Esophagus muscularis mucosa (tissue), 4 donors: ENCODE measurements around the gene PPP1R14C. TPM values are rescaled to one million over a fixed set of nuclear protein-coding genes. Genes with fewer than 3 reads are reported as not detected.
"Not testable (repeated sequence)": the region's sequence is repeated elsewhere in the genome, so short reads cannot be mapped to it uniquely, and the experiment has no call there.

ENCODE experiments used
- DNase-seq: peaks from one replicate; pipeline ENCODE4 v3.0.0-alpha.2; 2017; ENCODE audit errors: extremely low spot score
- H3K27ac ChIP-seq, 4 donors: fragments of 200-600 bp; sonication (generic); replicated peaks in 1 of 4; 1 replicate in 3 of 4; 2 replicates in 1 of 4; pipeline ENCODE4 v1.5.1; 2016 to 2019; ENCODE audit warnings: mild to moderate bottlenecking in 1 of 4
- H3K27me3 ChIP-seq, 4 donors: fragments of 200-600 bp; sonication (generic); one replicate each; pipeline versions ENCODE4 v1.5.1 to v1.6.0; 2016 to 2019
- H3K36me3 ChIP-seq, 4 donors: fragments of 200-600 bp; sonication (generic); one replicate each; pipeline ENCODE4 v1.5.1; 2016 to 2019
- H3K4me1 ChIP-seq, 4 donors: fragments of 200-600 bp; sonication (generic); one replicate each; pipeline ENCODE4 v1.5.1; 2016 to 2019
- H3K4me3 ChIP-seq, 4 donors: fragments of 200-600 bp; sonication (generic); 1 replicate in 2 of 4; 2 replicates in 2 of 4; pipeline ENCODE4 v1.5.1; 2016 to 2019; ENCODE audit warnings: mild to moderate bottlenecking in 4 of 4, moderate library complexity in 1 of 4
- H3K9me3 ChIP-seq, 4 donors: fragments of 200-600 bp; sonication (generic); 1 replicate in 3 of 4; 2 replicates in 1 of 4; pipeline ENCODE4 v1.5.1; 2016 to 2019
- CTCF ChIP-seq, 3 experiments: fragments of 200-600 bp in 2 of 3; fragments of 450-650 bp in 1 of 3; sonication (generic) in 2 of 3; IDR thresholded peaks; one replicate each; pipeline ENCODE4 v1.5.1; 2017 to 2019; ENCODE audit warnings: antibody characterized with exemption in 3 of 3, mild to moderate bottlenecking in 2 of 3, moderate library complexity in 1 of 3
- EP300 ChIP-seq: sonication (generic); formaldehyde crosslinking; IDR thresholded peaks from one replicate; pipeline ENCODE4 v1.6.1; 2017; ENCODE audit warnings: antibody characterized with exemption
- POLR2A ChIP-seq: fragments of 450-650 bp; IDR thresholded peaks from one replicate; pipeline ENCODE4 v1.6.1; 2017; ENCODE audit warnings: antibody characterized with exemption, moderate library complexity, mild to moderate bottlenecking, low read depth
- POLR2AphosphoS5 ChIP-seq, 2 donors: sonication (generic); formaldehyde crosslinking; IDR thresholded peaks; one replicate each; pipeline ENCODE4 v1.6.1; 2017; ENCODE audit warnings: antibody characterized with exemption in 2 of 2
- WGBS: methylation state at CpG from one replicate; pipeline ENCODE4 v1.1.5; 2018; 5-methylcytosine and 5-hydroxymethylcytosine counted together
- intact Hi-C: fragments of 100-400 bp; cut with DNase I; formaldehyde crosslinking; loops from one replicate; pipeline ENCODE4 v1.15.1; 2023
- total RNA-seq, 4 donors: library from RNA; depleted of rRNA; stranded (reverse); fragments of >200 nt; gene quantifications; one replicate each; pipeline versions ENCODE4 v1.1.0 to v1.2.1, GENCODE V29; 2016

Gene PPP1R14C
- total RNA-seq, 4 donors from 2014 or later: 0.26 to 0.40 TPM; not detected in 2

GRCh38 chr6:150177259-150177951, 34.6 kb downstream of the PPP1R14C start:
- DNase-seq: no peak
- 90% methylated on average over 9 of the region's 11 CpGs for WGBS
- H3K4me1 ChIP-seq: peaks cover 0 to 5% (median 0%) of the 10 kb centered on the region in 4 donors
- intact Hi-C loops: no loop called here
- H3K27ac ChIP-seq: no peak overlapping the region
- H3K4me3 ChIP-seq: no peak overlapping the region
- no peaks in the 10 kb centered on the region for H3K27me3 ChIP-seq
- H3K36me3 ChIP-seq: no peaks in the 10 kb centered on the region
- H3K9me3 ChIP-seq: no peaks in the 10 kb centered on the region
- no peak for TF ChIP-seq POLR2AphosphoS5 (IDR thresholded peaks at IDR 0.05)
- TF ChIP-seq EP300: no peak
- TF ChIP-seq POLR2A: no peak
- no peak for TF ChIP-seq CTCF (IDR thresholded peaks at IDR 0.05)

- WGBS: 67% methylated on average over 11 of the region's 12 CpGs
- Histone ChIP-seq H3K9me3 (no peaks in the 10 kb centered on the region), H3K36me3 (no peaks in the 10 kb centered on the region), H3K4me1 (peaks cover 0 to 5% (median 0%) of the 10 kb centered on the region in 4 donors), H3K27me3 (no peaks in the 10 kb centered on the region), H3K4me3 (no peak overlapping the region), H3K27ac (no peak overlapping the region)
- intact Hi-C loops: no loop called here
- DNase-seq: no peak
- no peak for TF ChIP-seq CTCF (IDR thresholded peaks at IDR 0.05)
- TF ChIP-seq EP300: no peak
- TF ChIP-seq POLR2A: no peak
- no peak for TF ChIP-seq POLR2AphosphoS5 (IDR thresholded peaks at IDR 0.05)
Observed at GRCh38 chr6:150177952-150178520, 35.2 kb downstream of the PPP1R14C start.

- no peak for DNase-seq
- Histone ChIP-seq H3K36me3 (no peaks in the 10 kb centered on the region), H3K9me3 (no peaks in the 10 kb centered on the region), H3K27ac (no peak overlapping the region), H3K4me1 (peaks cover 0 to 2% (median 0%) of the 10 kb centered on the region in 4 donors), H3K4me3 (no peak overlapping the region), H3K27me3 (no peaks in the 10 kb centered on the region)
- intact Hi-C loops: no loop called here
- WGBS: 95% methylated on average over 3 of the region's 3 CpGs
- TF ChIP-seq EP300 (no peak), POLR2A (no peak), POLR2AphosphoS5 (IDR thresholded peaks at IDR 0.05) (no peak), CTCF (IDR thresholded peaks at IDR 0.05) (no peak)
Observed at GRCh38 chr6:150179030-150179429, 36.2 kb downstream of the PPP1R14C start.

GRCh38 chr6:150179907-150180424, 37.1 kb downstream of the PPP1R14C start:
- intact Hi-C loops, H3K4me3 ChIP-seq, H3K27ac ChIP-seq, H3K9me3 ChIP-seq, H3K4me1 ChIP-seq, H3K36me3 ChIP-seq, H3K27me3 ChIP-seq, DNase-seq: not testable (repeated sequence)
- 91% methylated on average over 7 of the region's 7 CpGs for WGBS

- intact Hi-C loops: no loop called here
- Histone ChIP-seq H3K4me1 (peaks cover 0 to 2% (median 0%) of the 10 kb centered on the region in 4 donors), H3K27ac (no peak overlapping the region), H3K9me3 (no peaks in the 10 kb centered on the region), H3K36me3 (no peaks in the 10 kb centered on the region), H3K27me3 (no peaks in the 10 kb centered on the region), H3K4me3 (no peak overlapping the region)
- no peak for DNase-seq
- no peak for TF ChIP-seq POLR2AphosphoS5 (IDR thresholded peaks at IDR 0.05)
- TF ChIP-seq CTCF (IDR thresholded peaks at IDR 0.05): no peak
- no peak for TF ChIP-seq EP300
- TF ChIP-seq POLR2A: no peak
- 100% methylated on average over 1 of the region's 1 CpG for WGBS
Observed at GRCh38 chr6:150180517-150180916, 37.7 kb downstream of the PPP1R14C start.
